Mesothelial cell of epicardium (in vitro differentiated cells): ENCODE results near the gene CST3. TPM values are rescaled to one million over a fixed set of nuclear protein-coding genes. Genes with fewer than 3 reads are reported as not detected.
"Not testable (repeated sequence)": the region's sequence is repeated elsewhere in the genome, so short reads cannot be mapped to it uniquely, and the experiment has no call there.

Experiments used
- DNase-seq, 2 experiments: peaks; one replicate each; pipeline ENCODE4 v3.0.0; 2021; ENCODE audit warnings: low spot score in 2 of 2; ENCODE audit not compliant: unreplicated experiment in 2 of 2
- H3K27ac Mint-ChIP-seq: 2 replicates; pipeline ENCODE4 v1.8.0; 2021; ENCODE audit warnings: mixed read lengths
- H3K27me3 Mint-ChIP-seq: 2 replicates; pipeline ENCODE4 v1.8.0; 2021; ENCODE audit warnings: low read depth, mixed read lengths
- H3K36me3 Mint-ChIP-seq: 2 replicates; pipeline ENCODE4 v1.8.0; 2021; ENCODE audit warnings: mixed read lengths
- H3K4me1 Mint-ChIP-seq: 2 replicates; pipeline ENCODE4 v1.8.0; 2021; ENCODE audit warnings: mixed read lengths
- H3K4me3 Mint-ChIP-seq: 2 replicates; pipeline ENCODE4 v1.8.0; 2021; ENCODE audit warnings: mild to moderate bottlenecking, moderate library complexity, mixed read lengths
- H3K9me3 Mint-ChIP-seq: 2 replicates; pipeline ENCODE4 v1.8.0; 2021; ENCODE audit warnings: mixed read lengths
- total RNA-seq: library from RNA; stranded (reverse); gene quantifications from 3 replicates; pipeline ENCODE4 v1.2.1, GENCODE V29; 2021
- TF ChIP-seq, protein P1 (sequence below): fragments of 200-600 bp; sonication (generic); IDR thresholded peaks from one replicate; pipeline ENCODE4 v1.5.0; 2021; ENCODE audit warnings: antibody characterized with exemption; ENCODE audit not compliant: unreplicated experiment

CST3 gene
- total RNA-seq, 1 donor from 2014 or later: 138 TPM

GRCh38 chr20:23666189-23666588 is 28.4 kb upstream of the CST3 start:
- Mint-ChIP-seq H3K4me1 (no peaks in the 10 kb centered on the region), H3K27me3 (no peaks in the 10 kb centered on the region), H3K36me3 (no peaks in the 10 kb centered on the region), H3K4me3 (no peak overlapping the region), H3K27ac (no peak overlapping the region), H3K9me3 (no peaks in the 10 kb centered on the region)
- DNase-seq: no peak
- TF ChIP-seq, protein P1, sequence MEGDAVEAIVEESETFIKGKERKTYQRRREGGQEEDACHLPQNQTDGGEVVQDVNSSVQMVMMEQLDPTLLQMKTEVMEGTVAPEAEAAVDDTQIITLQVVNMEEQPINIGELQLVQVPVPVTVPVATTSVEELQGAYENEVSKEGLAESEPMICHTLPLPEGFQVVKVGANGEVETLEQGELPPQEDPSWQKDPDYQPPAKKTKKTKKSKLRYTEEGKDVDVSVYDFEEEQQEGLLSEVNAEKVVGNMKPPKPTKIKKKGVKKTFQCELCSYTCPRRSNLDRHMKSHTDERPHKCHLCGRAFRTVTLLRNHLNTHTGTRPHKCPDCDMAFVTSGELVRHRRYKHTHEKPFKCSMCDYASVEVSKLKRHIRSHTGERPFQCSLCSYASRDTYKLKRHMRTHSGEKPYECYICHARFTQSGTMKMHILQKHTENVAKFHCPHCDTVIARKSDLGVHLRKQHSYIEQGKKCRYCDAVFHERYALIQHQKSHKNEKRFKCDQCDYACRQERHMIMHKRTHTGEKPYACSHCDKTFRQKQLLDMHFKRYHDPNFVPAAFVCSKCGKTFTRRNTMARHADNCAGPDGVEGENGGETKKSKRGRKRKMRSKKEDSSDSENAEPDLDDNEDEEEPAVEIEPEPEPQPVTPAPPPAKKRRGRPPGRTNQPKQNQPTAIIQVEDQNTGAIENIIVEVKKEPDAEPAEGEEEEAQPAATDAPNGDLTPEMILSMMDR: no peak

- Mint-ChIP-seq H3K27ac (no peak overlapping the region), H3K4me1 (no peaks in the 10 kb centered on the region), H3K36me3 (no peaks in the 10 kb centered on the region), H3K27me3 (no peaks in the 10 kb centered on the region), H3K9me3 (no peaks in the 10 kb centered on the region), H3K4me3 (no peak overlapping the region)
- TF ChIP-seq, protein P1: no peak
- DNase-seq: no peak
Measured at GRCh38 chr20:23664954-23665353, 27.2 kb upstream of the CST3 start.

- H3K4me1 Mint-ChIP-seq, H3K27me3 Mint-ChIP-seq, DNase-seq, H3K4me3 Mint-ChIP-seq, H3K36me3 Mint-ChIP-seq, H3K9me3 Mint-ChIP-seq, H3K27ac Mint-ChIP-seq: not testable (repeated sequence)
Measured at GRCh38 chr20:23664046-23664445, 26.3 kb upstream of the CST3 start.

GRCh38 chr20:23663180-23663579 is 25.4 kb upstream of the CST3 start:
- H3K27ac Mint-ChIP-seq: no peak overlapping the region
- DNase-seq: no peak
- H3K4me3 Mint-ChIP-seq: no peak overlapping the region
- no peaks in the 10 kb centered on the region for H3K27me3 Mint-ChIP-seq
- H3K9me3 Mint-ChIP-seq: no peaks in the 10 kb centered on the region
- H3K4me1 Mint-ChIP-seq: no peaks in the 10 kb centered on the region
- TF ChIP-seq, protein P1: no peak
- no peaks in the 10 kb centered on the region for H3K36me3 Mint-ChIP-seq

GRCh38 chr20:23662276-23662870 is 24.6 kb upstream of the CST3 start:
- no peaks in the 10 kb centered on the region for H3K36me3 Mint-ChIP-seq
- no peak for DNase-seq
- TF ChIP-seq, protein P1: no peak
- H3K4me1 Mint-ChIP-seq: no peaks in the 10 kb centered on the region
- no peaks in the 10 kb centered on the region for H3K9me3 Mint-ChIP-seq
- no peaks in the 10 kb centered on the region for H3K27me3 Mint-ChIP-seq
- H3K27ac Mint-ChIP-seq: no peak overlapping the region
- no peak overlapping the region for H3K4me3 Mint-ChIP-seq

GRCh38 chr20:23661002-23661429 is 23.3 kb upstream of the CST3 start:
- no peak for DNase-seq
- Mint-ChIP-seq H3K27ac (no peak overlapping the region), H3K4me3 (no peak overlapping the region), H3K9me3 (no peaks in the 10 kb centered on the region), H3K27me3 (no peaks in the 10 kb centered on the region), H3K36me3 (no peaks in the 10 kb centered on the region), H3K4me1 (no peaks in the 10 kb centered on the region)
- TF ChIP-seq, protein P1: no peak
